ENCODE data around the gene ESPL1.

The ESPL1 gene

DNA sequence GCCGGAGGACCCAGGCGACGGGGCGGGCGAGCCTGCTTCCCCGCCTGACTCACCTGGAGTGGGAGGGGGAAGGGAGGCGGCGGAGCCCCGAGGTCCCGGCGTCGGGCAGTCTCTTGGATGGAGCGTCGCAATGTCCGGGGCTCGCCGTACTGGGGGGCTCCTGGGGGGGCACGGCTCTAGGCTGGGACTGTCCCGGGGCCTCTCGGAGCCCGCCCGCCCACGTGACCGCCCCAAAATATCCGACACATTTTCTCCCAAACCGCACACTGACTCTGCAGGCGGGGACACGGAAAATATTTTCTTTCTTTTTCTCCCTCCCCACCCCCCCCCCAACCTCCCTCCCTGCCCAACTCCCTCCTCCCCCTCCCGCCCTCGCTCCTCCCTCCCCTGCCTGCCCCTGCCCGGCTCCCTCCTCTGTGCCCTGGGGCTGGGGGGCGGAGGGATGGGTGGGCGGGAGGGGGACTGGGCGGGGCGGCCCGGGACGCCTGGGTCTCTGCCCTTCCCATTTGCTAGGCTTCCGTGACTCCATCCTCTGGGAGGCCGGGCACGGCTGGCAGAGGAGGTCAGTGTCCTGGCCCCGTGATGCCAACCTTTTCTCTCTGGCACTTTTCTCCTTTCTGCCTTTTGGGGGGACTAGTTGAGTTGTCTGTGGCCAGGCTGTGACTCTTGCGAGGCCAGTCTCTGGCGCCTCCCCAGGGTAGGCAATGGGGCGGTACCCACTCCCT is 36.0 kb upstream of the ESPL1 start, which contains the start of gene RARG:
RARG (minus strand) TSS at position 289 of the 725 bp plus-strand sequence. CDS start 4,664 bp downstream, outside the sequence.
- DNase-seq: peak; percentile 88

DNA sequence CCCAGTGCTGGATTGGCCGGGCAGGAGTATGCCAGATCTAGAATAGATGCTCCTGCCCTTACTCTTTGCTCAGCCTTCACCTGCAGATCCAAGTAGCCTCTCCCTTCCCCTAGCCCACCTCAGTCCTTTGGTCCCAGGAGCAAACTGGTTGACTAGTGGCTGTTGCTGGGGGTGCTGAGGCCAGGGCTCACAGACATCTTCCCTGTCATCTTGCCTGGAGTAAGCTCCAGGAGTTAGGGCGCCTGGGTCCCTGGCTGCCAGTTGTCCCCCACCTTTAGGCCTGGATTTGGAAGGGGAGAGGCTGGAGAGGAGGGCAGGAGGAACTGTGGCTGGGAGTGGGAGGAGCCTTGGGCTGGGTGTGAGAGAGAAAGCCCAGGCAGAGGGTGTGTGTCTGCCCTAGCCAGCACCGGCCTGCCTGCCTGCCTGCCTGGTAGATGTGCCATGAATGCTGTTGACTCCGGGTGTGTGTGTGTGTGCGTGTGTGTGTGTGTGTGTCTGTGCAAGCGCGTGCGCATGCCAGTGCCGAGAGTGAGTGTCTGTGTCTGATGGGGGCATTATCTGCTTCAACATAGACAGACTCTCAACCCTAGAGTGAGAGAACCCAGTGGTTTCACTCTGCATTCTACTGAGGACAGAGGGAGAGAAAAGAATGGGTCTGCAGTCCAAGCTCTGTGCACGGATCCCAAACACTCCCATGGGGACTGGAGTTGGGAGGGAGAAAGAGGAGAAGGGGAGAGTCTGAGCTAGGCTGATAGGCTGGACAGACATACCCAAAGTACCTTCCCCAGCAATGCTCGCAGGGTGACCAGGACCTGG is 35.2 kb upstream of the ESPL1 start:
- no peak for DNase-seq

- no peak for DNase-seq
Measured at GRCh38 chr12:53233671-53234121, 34.4 kb upstream of the ESPL1 start.

DNA sequence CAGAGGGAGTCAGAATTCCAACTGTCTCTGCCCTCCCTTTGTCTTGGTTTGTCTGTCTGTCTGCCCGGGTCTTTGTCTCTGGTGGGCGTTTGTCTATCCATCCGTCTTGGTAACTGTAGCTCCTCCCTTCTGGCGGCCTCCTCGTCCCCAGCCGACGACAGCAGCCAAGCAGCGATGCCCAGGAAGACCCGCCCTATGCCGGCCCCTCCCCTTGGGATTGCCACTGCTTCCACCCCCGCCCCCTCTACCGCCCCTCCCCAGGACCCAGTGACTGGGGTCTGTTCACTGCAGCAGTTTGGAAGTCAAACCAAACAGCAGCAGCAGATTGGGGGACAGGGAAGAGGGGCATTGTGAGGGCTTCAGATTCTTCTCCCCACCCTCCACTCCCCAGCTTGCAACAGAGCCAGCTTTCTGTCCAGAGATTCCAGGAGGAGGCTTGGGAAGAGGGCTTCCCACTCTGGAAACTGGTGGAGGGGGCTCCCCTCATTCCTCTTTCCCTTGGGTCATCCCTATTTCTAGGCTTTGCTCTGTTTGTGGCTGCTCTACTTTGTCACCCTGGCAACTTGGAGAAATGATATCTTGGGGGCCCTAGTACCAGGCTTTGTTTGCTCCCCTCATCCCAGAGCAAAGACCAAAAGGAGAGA is 33.7 kb upstream of the ESPL1 start:
- DNase-seq: no peak

GRCh38 chr12:53235164-53235563 is 32.9 kb upstream of the ESPL1 start:
- no peak for DNase-seq

- no peak for DNase-seq
Measured at GRCh38 chr12:53235742-53236442, 32.2 kb upstream of the ESPL1 start.

- no peak for DNase-seq
Measured at GRCh38 chr12:53236443-53237111, 31.5 kb upstream of the ESPL1 start.

DNA sequence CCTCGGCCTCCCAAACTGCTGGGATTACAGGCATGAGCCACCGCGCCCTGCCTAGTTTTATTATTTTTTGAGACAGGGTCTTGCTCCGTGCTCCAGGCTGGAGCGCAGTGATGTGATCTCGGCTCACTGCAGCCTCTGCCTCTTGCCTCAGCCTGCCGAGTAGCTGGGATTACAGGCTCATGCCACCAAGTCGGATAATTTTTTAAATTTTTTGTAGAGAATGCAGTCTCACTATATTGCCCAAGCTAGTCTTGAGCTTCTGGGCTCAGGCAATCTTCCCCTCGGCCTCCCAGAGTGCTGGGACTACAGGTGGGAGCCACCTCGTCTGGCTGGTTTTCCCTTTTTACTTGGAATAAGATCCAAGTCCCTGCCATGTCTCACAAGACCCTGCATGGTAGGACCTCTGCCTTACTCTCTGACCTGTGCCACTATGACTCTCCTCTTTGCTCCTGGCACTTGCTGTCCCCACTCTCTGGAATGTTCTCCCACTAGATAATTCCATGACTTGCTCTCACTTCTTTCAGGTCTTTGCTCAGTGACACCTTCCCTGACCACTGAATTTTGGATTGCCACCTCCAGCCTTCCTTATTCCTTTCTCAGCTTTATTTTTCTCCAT is 28.3 kb upstream of the ESPL1 start:
- DNase-seq: no peak

GRCh38 chr12:53241623-53242412 is 26.3 kb upstream of the ESPL1 start:
- DNase-seq: peak; percentile 5

- DNase-seq: no peak
Measured at GRCh38 chr12:53244337-53244736, 23.8 kb upstream of the ESPL1 start.

- DNase-seq: no peak
Measured at GRCh38 chr12:53245286-53245685, 22.8 kb upstream of the ESPL1 start.

GRCh38 chr12:53251477-53252348 is 16.4 kb upstream of the ESPL1 start:
- DNase-seq: peak; percentile 89

DNA sequence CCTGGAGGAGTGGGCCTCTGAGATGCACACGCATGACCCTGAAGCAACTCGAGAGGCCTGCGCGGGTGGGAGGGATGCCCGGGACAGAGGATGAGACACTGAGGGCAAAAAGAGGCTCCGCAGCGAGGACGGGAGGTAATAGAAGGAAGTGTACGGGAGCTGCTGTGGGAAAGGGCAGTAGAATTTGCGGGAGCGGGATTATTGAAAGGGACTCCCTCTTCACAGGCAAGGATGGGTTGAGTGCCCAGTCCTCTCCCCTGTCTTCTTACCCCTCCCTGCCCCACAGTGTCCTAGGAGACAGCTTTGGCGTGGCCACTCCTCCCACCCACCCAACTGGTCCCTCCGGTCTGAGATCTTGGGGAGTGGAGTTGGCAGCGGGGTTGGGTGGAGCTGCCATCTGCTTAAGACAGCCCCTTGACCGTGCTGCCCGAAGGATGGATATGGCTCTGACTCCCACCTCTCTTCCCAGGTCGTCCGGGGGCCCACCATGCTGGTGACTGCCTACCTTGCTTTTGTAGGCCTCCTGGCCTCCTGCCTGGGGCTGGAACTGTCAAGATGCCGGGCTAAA is 15.7 kb upstream of the ESPL1 start:
- DNase-seq: no peak

DNA sequence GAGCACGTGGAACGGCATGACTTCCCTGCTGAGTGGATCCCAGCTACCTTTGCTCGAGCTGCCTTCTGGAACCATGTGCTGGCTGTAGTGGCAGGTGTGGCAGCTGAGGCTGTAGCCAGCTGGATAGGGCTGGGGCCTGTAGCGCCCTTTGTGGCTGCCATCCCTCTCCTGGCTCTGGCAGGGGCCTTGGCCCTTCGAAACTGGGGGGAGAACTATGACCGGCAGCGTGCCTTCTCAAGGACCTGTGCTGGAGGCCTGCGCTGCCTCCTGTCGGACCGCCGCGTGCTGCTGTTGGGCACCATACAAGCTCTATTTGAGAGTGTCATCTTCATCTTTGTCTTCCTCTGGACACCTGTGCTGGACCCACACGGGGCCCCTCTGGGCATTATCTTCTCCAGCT is 14.8 kb upstream of the ESPL1 start:
- no peak for DNase-seq

DNA sequence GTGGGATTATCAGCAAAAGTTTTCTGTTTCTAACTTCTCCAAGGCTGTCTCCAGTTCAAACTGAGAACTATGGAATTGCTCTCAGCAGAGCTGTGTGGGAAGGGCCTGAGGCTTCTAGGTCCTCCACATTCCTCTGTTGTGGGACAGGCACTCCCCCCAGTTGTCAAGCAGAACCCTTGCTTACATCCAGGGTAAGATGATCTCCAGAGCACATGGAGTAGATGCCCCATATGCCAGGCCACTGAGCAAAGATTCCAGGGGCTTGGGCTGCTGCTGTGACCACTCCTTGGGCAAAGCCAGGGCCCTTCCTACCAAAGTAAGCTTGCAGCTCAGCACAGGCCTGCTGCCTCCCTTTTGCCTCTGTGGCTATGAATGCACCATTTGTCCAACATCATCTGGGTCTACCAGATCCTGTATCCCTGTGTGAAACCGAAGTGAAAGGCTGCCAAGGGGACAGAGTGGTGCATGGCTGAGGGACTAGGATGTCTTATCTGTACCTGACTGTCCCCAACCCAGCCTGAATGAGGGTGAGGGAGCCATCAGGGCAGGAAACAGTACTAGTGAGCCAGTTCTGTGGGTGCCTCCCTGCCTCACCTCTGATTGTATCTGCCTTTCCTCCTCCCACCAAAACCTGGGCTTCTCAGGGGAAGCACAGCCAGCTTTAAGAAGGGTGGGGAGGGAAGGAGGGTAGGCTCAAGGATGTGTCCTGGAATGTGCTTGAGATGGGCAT is 13.1 kb upstream of the ESPL1 start:
- no peak for DNase-seq

DNA sequence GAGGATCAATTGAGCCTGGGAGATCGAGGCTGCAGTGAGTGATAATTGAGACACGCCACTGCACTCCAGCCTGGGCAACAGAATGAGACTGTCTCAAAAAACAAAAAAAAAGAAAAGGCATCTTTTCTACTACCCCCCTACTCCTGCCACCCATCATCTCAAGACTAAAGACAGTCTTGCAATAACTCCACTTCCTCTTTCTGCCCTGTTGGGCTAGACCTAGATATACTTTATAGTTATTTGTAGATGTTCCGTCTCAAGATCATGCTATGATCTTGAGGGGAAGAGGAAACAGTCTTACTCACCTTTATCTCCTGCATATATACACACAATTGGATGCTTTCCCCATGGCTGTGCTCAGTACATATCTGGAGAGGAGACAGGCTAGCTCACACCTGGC is 12.1 kb upstream of the ESPL1 start:
- DNase-seq: no peak

- DNase-seq: no peak
Measured at GRCh38 chr12:53258541-53259539, 9.3 kb upstream of the ESPL1 start.

DNA sequence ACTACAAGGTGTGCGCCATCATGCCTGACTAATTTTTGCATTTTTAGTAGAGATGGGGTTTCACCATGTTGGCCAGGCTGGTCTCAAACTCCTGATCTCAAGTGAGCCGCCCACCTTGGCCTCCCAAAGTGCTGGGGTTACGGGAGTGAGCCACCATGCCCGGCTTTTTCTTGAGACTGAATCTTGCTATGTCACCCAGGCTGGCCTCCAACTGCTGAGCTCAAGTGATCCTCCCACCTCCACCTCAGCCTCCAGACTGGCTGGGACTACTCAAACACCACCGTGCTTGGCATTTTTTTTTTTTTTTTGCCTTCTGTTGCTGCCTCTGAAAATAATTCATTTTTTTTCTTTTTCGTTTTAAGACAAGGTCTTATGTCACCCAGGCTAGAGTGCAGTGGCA is 8.2 kb upstream of the ESPL1 start:
- no peak for DNase-seq

Measured in 8988T (cell line).